Calu3 (cell line): ENCODE measurements around the gene GMNN. TPM values are rescaled to one million over a fixed set of nuclear protein-coding genes. Genes with fewer than 3 reads are reported as not detected.

Source experiments
- BruUV-seq: library from RNA; stranded (reverse); fragments of 400-500 nt; replicated peaks from 2 replicates; lab custom pipeline; 2021; lab: Mats Ljungman, UMichigan
- CTCF ChIA-PET: fragments of 300-600 bp; sonication (Branson Sonifier 250); formaldehyde crosslinking; loops from one replicate; lab custom pipeline; 2022; ENCODE audit warnings: antibody characterized with exemption; lab: Charles Lee
- DNase-seq: peaks from one replicate; pipeline ENCODE4 v3.0.0; 2022
- H3K27ac Mint-ChIP-seq: one replicate; pipeline ENCODE4 v1.8.0; 2022; ENCODE audit warnings: mixed read lengths; ENCODE audit not compliant: unreplicated experiment
- H3K27me3 Mint-ChIP-seq: one replicate; pipeline ENCODE4 v1.8.0; 2022; ENCODE audit warnings: mixed read lengths; ENCODE audit not compliant: unreplicated experiment
- H3K36me3 Mint-ChIP-seq: one replicate; pipeline ENCODE4 v1.8.0; 2022; ENCODE audit warnings: mild to moderate bottlenecking, moderate library complexity, mixed read lengths; ENCODE audit not compliant: insufficient read depth, unreplicated experiment
- H3K4me1 Mint-ChIP-seq: one replicate; pipeline ENCODE4 v1.8.0; 2022; ENCODE audit warnings: mild to moderate bottlenecking, low read depth, mixed read lengths; ENCODE audit not compliant: unreplicated experiment
- H3K4me3 Mint-ChIP-seq: one replicate; pipeline ENCODE4 v1.8.0; 2022; ENCODE audit warnings: mild to moderate bottlenecking, low read depth, moderate library complexity, mixed read lengths; ENCODE audit not compliant: unreplicated experiment
- H3K9me3 Mint-ChIP-seq: one replicate; pipeline ENCODE4 v1.8.0; 2022; ENCODE audit warnings: low read depth, mixed read lengths; ENCODE audit not compliant: unreplicated experiment
- CTCF ChIP-seq: fragments of 200-600 bp; IDR thresholded peaks from one replicate; pipeline ENCODE4 v1.8.0; 2022; ENCODE audit warnings: antibody characterized with exemption; ENCODE audit not compliant: unreplicated experiment
- intact Hi-C: fragments of 100-400 bp; cut with micrococcal nuclease; formaldehyde crosslinking; loops from one replicate; pipeline ENCODE4 v1.10.0; 2022; ENCODE audit not compliant: unreplicated experiment
- total RNA-seq: library from RNA; stranded (reverse); gene quantifications from 2 replicates; pipeline ENCODE4 v1.2.3, GENCODE V29; 2022

The GMNN gene
- total RNA-seq, 1 experiment from 2014 or later, result 200 TPM

- CTCF ChIA-PET, result interaction anchor here (0.8 to 1.3 kb wide), 4 partner anchors 10 to 221 kb away, joined by 3 to 7 read pairs (median 3); no protein-coding TSS in a partner anchor
- Mint-ChIP-seq H3K27ac (no peak overlapping the region), H3K36me3 (no peaks in the 10 kb centered on the region), H3K27me3 (no peaks in the 10 kb centered on the region), H3K4me1 (peaks cover 10% of the 10 kb centered on the region), H3K4me3 (no peak overlapping the region), H3K9me3 (no peaks in the 10 kb centered on the region)
- intact Hi-C loops, result no loop called here
- TF ChIP-seq CTCF, result no peak
- DNase-seq, result no peak
- no TSS peak for BruUV-seq
Observed at GRCh38 chr6:24796616-24797290, 22.0 kb downstream of the GMNN start.

GRCh38 chr6:24797596-24798216, 23.0 kb downstream of the GMNN start:
- Mint-ChIP-seq H3K9me3 (no peaks in the 10 kb centered on the region), H3K4me3 (no peak overlapping the region), H3K27ac (no peak overlapping the region), H3K4me1 (peaks cover 10% of the 10 kb centered on the region), H3K27me3 (no peaks in the 10 kb centered on the region), H3K36me3 (no peaks in the 10 kb centered on the region)
- intact Hi-C loops, result no loop called here
- TF ChIP-seq CTCF, result no peak
- DNase-seq, result no peak
- CTCF ChIA-PET, result interaction anchor here (0.8 to 1.3 kb wide), 3 partner anchors 24 to 220 kb away, joined by 3 to 7 read pairs (median 3); no protein-coding TSS in a partner anchor
- no TSS peak for BruUV-seq

GRCh38 chr6:24798740-24799540, 24.2 kb downstream of the GMNN start, which contains the start of gene ARMH2:
TSS of gene ARMH2 (minus strand) at chr6:24798917. CDS start at chr6:24798857, 60 bp downstream.
- BruUV-seq, result no TSS peak
- Mint-ChIP-seq H3K36me3 (no peaks in the 10 kb centered on the region), H3K27me3 (no peaks in the 10 kb centered on the region), H3K27ac (no peak within 1 kb of the TSS), H3K4me1 (peaks cover 10% of the 10 kb centered on the region), H3K9me3 (no peaks in the 10 kb centered on the region), H3K4me3 (no peak within 1 kb of the TSS)
- intact Hi-C loops, result no loop called here
- no peak for TF ChIP-seq CTCF
- CTCF ChIA-PET, result interaction anchor here (0.7 kb wide), 3 partner anchors 10 to 397 kb away, joined by 3 to 5 read pairs (median 5); no protein-coding TSS in a partner anchor
- DNase-seq, result no peak

GRCh38 chr6:24799541-24799915, 24.8 kb downstream of the GMNN start:
- CTCF ChIA-PET, result interaction anchor here (0.7 kb wide), 3 partner anchors 9 to 396 kb away, joined by 3 to 5 read pairs (median 5); no protein-coding TSS in a partner anchor
- H3K4me3 Mint-ChIP-seq, result no peak overlapping the region
- peaks cover 10% of the 10 kb centered on the region for H3K4me1 Mint-ChIP-seq

More at GRCh38 chr6:24799541-24799915, 24.8 kb downstream of the GMNN start:
- intact Hi-C loops, result no loop called here
- Mint-ChIP-seq H3K9me3 (no peaks in the 10 kb centered on the region), H3K36me3 (no peaks in the 10 kb centered on the region), H3K27me3 (no peaks in the 10 kb centered on the region), H3K27ac (no peak overlapping the region)
- no peak for DNase-seq
- BruUV-seq, result no TSS peak
- TF ChIP-seq CTCF, result no peak
